DMS 273 (cell line): Measurements from ENCODE around the gene ST8SIA5.

Experiments
- DNase-seq: peaks from one replicate; lab custom pipeline; 2025; ENCODE audit not compliant: unreplicated experiment; lab: John Stamatoyannopoulos, UW

ST8SIA5 gene

GRCh38 chr18:46676182-46676835, 80.5 kb downstream of the ST8SIA5 start:
- no peak for DNase-seq

- DNase-seq, result no peak
Observed at GRCh38 chr18:46675112-46675511, 81.7 kb downstream of the ST8SIA5 start.

- no peak for DNase-seq
Observed at GRCh38 chr18:46672062-46672970, 84.5 kb downstream of the ST8SIA5 start.

GRCh38 chr18:46668694-46669093, 88.2 kb downstream of the ST8SIA5 start:
- DNase-seq, result no peak

- DNase-seq, result peak; percentile 26
Observed at GRCh38 chr18:46668135-46668534, 88.7 kb downstream of the ST8SIA5 start.

GRCh38 chr18:46663539-46663938, 93.3 kb downstream of the ST8SIA5 start:
- no peak for DNase-seq

GRCh38 chr18:46660957-46661749, 95.7 kb downstream of the ST8SIA5 start:
- DNase-seq, result peak; percentile 62

- DNase-seq, result no peak
Observed at GRCh38 chr18:46659484-46659883, 97.4 kb downstream of the ST8SIA5 start.

GRCh38 chr18:46657115-46657955, 99.5 kb downstream of the ST8SIA5 start, which contains the start of gene LOXHD1:
Gene LOXHD1 (minus strand): TSS chr18:46657220. CDS start chr18:46657033, 187 bp downstream.
- no peak for DNase-seq

GRCh38 chr18:46656326-46657114, 100.3 kb downstream of the ST8SIA5 start:
- DNase-seq, result no peak

GRCh38 chr18:46652372-46652771, 104.5 kb downstream of the ST8SIA5 start:
- peak; percentile 51 for DNase-seq

- DNase-seq, result no peak
Observed at GRCh38 chr18:46650681-46651080, 106.2 kb downstream of the ST8SIA5 start.

- DNase-seq, result no peak
Observed at GRCh38 chr18:46649071-46649862, 107.6 kb downstream of the ST8SIA5 start.

- no peak for DNase-seq
Observed at GRCh38 chr18:46646468-46646867, 110.4 kb downstream of the ST8SIA5 start.

GRCh38 chr18:46642561-46642960, 114.3 kb downstream of the ST8SIA5 start:
- no peak for DNase-seq

- DNase-seq, result peak; percentile 19
Observed at GRCh38 chr18:46641917-46642316, 114.9 kb downstream of the ST8SIA5 start.

GRCh38 chr18:46639386-46639785, 117.5 kb downstream of the ST8SIA5 start:
- DNase-seq, result no peak

GRCh38 chr18:46636040-46636630, 120.7 kb downstream of the ST8SIA5 start:
- no peak for DNase-seq
